ENCODE measurements around the gene AAR2.

Gene AAR2

DNA sequence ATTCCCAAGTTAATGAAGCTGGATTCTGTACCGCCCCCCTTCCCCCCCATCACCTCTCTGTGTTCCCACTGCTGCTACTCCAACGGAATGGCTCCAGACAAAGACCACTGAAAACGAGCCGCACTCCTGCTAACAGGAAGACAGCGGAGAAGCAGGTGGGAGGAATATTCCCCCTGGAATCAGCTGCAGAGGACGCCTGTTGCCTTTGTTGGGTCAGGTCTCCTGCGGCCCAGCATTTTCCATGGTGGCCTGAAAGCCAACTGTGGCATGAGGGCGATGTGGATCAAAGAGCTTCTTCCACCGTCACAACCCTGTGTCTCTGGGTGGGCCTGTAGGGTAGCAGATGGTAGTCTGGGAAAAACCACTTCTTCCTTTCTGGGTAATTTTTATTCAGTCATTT, 16.8 kb downstream of the AAR2 start:
- no peak overlapping the region for H3K4me3 ChIP-seq (ENCODE audit: low read length)
- no peak for DNase-seq (ENCODE audit: low read depth, low spot score)

GRCh38 chr20:36254076-36254475, 17.8 kb downstream of the AAR2 start:
- DNase-seq (ENCODE audit: low read depth, low spot score), result no peak
- no peak overlapping the region for H3K4me3 ChIP-seq (ENCODE audit: low read length)

- no peak for DNase-seq (ENCODE audit: low read depth, low spot score)
- H3K4me3 ChIP-seq (ENCODE audit: low read length), result no peak overlapping the region
Observed at GRCh38 chr20:36255445-36255844, 19.2 kb downstream of the AAR2 start.

- no peak for DNase-seq (ENCODE audit: low read depth, low spot score)
- no peak overlapping the region for H3K4me3 ChIP-seq (ENCODE audit: low read length)
Observed at GRCh38 chr20:36259177-36260061, 23.1 kb downstream of the AAR2 start.

DNA sequence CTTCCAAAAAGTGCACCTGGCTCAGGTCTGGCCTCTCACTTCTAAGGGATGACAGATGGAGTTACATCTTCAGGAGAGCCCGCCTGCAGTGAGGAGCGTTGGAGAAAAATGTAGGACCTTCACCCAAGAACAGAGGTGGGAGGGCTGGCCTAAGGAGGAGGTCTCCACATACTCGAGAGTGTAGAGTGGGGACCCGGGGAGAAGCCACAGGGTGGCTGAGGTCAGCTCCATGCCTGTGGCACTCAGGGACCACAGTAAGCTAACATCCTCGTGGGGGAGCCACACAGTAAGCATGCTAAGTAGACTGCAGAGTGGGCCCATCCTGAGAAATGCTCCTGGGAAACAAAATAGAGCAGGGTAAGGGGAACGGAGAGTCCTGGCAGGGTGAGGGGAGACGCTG, 24.0 kb downstream of the AAR2 start:
- DNase-seq (ENCODE audit: low read depth, low spot score), result no peak
- H3K4me3 ChIP-seq (ENCODE audit: low read length), result no peak overlapping the region

DNA sequence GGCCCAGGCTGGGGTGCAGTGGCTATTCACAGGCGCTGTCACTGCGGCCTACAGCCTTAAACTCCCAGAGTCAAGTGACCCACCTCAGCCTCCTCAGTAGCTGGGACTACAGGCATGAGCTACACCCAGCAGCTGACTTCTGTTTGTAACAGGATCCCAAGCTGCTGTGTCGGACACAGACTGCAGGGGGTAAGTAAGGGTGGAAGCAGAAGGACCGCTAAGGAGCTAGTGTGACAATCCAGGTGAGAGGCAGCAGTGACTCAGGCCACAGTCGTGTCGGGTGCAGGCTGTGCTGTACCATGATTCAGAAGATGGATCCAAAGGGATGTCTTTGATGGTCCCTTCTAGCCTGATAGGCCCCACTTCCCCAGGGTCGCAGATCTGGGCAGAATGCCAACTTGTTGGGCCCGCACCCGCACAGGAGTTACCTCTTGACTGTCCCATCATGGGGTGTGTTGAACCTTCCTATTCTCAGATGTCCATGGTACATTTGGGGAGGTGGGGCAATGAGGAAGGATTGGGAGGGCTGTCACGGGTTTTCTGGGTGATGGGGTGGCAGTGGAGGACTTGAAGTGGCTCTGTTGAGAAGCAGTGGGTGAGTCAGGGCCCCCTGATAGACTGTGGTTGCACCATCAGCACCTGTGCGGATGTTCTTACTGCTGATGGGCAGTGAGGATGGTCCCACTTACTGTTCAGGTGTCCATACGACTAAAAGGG, 25.3 kb downstream of the AAR2 start:
- no peak overlapping the region for H3K4me3 ChIP-seq (ENCODE audit: low read length)
- DNase-seq (ENCODE audit: low read depth, low spot score), result no peak

- H3K4me3 ChIP-seq (ENCODE audit: low read length), result no peak overlapping the region
- DNase-seq (ENCODE audit: low read depth, low spot score), result no peak
Observed at GRCh38 chr20:36262440-36262839, 26.2 kb downstream of the AAR2 start.

DNA sequence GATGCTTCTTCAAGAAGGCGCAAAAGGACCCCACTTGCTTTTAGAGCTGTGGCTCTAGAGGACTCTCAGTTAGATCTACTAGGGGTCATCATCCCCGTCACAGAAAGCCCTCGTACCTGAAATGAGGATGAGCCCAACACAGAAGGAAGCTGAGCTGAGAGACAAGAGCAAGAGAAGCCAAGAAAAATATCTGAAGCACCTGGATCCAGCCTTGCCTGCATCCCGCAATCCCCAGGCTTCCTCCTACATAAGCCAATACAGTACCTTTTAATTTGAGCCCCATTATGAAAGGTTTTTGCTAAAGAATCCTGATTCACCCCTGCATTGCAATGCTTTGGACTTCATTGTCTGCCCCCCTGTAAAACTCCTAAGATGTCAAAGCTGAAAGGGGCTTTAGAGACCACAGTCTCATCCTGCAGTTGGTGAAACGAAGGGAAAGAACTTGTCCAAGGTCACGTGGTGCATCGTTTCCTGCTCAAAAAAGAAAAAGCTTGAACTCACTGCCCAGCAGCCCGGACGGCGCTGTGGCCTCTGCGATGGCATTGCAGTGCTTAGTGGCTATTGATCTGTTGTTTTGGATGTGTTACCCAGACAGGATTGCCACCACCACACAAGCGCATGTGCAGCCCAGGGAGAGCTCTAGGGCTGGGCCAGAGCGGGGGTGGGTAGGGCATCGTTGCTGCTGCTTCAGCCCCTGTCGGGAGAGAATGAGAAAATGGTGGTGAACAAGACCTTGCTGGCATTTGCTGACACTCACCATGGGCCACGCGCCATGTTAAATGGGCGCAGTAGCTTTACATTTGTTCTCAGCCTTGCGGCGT, 28.4 kb downstream of the AAR2 start:
- DNase-seq (ENCODE audit: low read depth, low spot score), result no peak
- H3K4me3 ChIP-seq (ENCODE audit: low read length), result no peak overlapping the region

- no peak for DNase-seq (ENCODE audit: low read depth, low spot score)
- H3K4me3 ChIP-seq (ENCODE audit: low read length), result no peak overlapping the region
Observed at GRCh38 chr20:36266189-36266588, 29.9 kb downstream of the AAR2 start.

DNA sequence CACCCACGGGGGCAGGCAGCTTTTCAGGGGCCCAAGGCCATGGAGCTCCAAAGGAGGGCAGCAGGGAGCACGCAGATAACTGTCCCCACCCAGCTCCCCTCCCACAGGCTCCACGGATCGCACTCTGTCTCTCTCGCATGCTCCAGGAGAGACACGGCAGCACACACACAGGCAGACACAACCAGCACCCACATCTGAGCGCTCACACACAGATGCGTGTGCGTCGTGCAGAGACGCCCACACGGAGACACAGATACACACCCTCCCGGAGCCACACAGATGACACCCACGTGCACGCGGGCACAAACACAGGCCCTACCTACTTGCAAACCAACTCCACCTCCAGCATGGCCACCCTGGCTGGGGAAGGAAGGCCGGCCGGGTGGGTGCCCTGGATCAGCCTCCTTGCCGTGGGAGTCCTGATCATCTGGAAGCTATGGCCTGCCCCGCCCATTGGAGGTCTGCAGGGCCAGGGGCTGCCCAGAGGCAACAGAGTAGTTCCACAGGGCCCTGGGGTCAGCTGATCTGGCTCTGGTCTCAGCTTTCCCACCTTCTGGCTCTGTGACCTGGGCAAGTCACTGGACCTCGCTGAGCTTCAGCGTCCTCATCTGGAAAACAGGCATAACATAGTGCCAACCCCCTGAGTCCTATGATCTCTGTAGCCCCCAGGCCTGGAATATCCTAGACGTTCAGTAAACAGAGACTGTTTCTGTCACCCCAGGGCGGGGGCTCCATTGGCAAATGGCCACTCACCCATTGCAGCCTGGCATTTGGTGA, 31.5 kb downstream of the AAR2 start:
- H3K4me3 ChIP-seq (ENCODE audit: low read length), result no peak overlapping the region
- DNase-seq (ENCODE audit: low read depth, low spot score), result no peak

- DNase-seq (ENCODE audit: low read depth, low spot score), result no peak
- H3K4me3 ChIP-seq (ENCODE audit: low read length), result no peak overlapping the region
Observed at GRCh38 chr20:36268440-36269342, 32.4 kb downstream of the AAR2 start.

DNA sequence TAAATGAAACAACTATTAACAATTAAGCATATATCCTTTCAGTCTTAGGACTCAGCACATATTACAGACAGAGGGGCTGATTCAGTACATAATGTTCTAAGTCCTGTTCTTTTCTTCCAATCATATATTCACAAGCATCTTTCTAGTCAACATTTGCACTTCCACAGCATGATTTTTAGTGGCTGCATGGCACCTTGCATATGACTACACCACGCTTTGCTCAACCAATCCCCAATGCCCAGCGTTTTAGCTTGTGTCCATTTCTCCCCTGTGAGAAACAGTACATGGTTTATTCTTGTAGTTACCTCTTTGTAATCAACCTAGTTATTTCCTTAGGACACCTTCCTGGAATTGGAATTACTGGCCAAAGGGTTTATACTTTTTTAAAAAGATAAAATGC, 33.2 kb downstream of the AAR2 start:
- no peak for DNase-seq (ENCODE audit: low read depth, low spot score)

GRCh38 chr20:36270744-36271638, 34.7 kb downstream of the AAR2 start:
- DNase-seq (ENCODE audit: low read depth, low spot score), result no peak
- no peak overlapping the region for H3K4me3 ChIP-seq (ENCODE audit: low read length)

More for the DNA sequence above, 33.2 kb downstream of the AAR2 start:
- H3K4me3 ChIP-seq (ENCODE audit: low read length), result no peak overlapping the region

- no peak overlapping the region for H3K4me3 ChIP-seq (ENCODE audit: low read length)
- no peak for DNase-seq (ENCODE audit: low read depth, low spot score)
Observed at GRCh38 chr20:36271639-36272546, 35.6 kb downstream of the AAR2 start.

DNA sequence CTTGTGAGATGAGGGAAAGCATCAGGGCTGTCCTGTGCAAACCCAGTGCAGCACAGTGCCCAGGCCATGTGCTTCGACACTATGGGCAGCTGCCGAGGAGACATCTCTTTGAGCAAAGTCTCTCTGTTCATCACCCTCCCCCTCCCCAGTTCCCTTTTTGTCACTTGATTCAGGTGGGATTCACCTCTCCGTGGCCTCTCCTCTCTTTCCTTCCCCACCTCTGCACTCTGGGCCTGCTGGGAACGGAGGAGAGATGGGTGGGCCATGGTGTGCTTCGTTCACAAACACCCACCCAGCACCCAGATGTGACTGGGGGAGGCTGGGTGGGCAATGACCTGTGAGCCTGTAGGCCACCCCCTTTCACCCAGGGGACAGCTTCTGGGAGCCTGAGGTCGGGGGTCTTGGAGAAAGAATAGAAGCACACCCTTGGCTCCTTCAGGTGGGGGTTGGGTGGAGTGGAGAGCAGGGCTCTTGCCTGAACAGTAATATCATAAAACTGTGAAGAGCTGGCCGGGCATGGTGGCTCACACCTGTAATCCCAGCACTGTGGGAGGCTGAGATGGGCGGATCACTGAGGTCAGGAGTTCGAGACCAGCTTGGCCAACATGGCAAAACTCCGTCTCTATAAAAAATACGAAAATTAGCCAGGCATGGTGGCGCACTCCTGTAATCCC, 36.4 kb downstream of the AAR2 start:
- H3K4me3 ChIP-seq (ENCODE audit: low read length), result no peak overlapping the region

More for the DNA sequence above, 36.4 kb downstream of the AAR2 start:
- no peak for DNase-seq (ENCODE audit: low read depth, low spot score)
